GM15510 (cell line): Measurements from ENCODE around the gene LRCH4.
A peak's percentile ranks its signal among the peaks of the same experiment; 100 is the strongest.

Source experiments
- POLR2A ChIP-seq: IDR thresholded peaks from 3 replicates; pipeline ENCODE4 v1.6.1; 2011; ENCODE audit warnings: borderline replicate concordance; ENCODE audit not compliant: insufficient read length; ENCODE audit errors: extremely low read depth

Gene LRCH4

DNA sequence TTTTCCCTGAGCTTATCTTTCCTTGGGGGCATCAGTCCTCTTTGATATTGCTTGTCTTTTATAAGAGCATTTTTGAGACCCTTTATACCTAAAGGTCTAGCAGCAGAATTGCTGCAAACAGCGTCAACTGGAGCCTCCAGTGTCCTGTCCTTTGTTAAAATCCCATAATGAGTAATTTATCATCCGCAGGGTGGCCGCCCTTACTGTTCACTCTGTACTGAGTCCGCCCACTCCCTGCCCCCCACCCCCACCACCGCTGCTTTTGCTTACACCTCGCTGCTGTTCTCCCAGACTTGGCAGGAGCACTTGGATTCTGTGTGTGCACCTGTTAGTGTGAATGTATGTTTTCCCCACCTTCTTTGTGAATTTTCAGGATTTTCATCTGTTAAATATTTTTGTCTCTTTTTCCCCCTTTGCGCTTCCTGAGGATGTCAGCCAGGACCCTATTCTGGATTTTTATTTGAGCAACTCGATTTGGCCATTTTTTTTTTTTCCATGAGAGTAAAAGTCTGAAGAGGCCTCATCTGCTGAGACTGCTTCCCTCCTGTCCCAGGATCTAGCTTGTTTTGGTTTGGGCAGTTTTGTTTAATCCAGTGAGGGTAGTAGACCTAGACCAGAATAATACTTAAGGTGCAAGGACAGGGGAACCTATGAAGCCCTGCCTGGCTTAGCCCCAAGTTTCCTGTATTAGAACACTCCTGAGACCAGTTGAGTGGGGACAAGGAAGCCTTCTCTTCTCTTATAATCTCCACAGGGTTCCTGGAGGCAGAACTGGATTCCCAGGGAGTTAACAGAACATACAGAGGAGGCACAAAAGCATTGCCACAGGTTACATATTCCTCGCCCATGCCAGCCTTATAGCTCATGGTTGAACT, 38.8 kb downstream of the LRCH4 start:
- no peak for TF ChIP-seq POLR2A

DNA sequence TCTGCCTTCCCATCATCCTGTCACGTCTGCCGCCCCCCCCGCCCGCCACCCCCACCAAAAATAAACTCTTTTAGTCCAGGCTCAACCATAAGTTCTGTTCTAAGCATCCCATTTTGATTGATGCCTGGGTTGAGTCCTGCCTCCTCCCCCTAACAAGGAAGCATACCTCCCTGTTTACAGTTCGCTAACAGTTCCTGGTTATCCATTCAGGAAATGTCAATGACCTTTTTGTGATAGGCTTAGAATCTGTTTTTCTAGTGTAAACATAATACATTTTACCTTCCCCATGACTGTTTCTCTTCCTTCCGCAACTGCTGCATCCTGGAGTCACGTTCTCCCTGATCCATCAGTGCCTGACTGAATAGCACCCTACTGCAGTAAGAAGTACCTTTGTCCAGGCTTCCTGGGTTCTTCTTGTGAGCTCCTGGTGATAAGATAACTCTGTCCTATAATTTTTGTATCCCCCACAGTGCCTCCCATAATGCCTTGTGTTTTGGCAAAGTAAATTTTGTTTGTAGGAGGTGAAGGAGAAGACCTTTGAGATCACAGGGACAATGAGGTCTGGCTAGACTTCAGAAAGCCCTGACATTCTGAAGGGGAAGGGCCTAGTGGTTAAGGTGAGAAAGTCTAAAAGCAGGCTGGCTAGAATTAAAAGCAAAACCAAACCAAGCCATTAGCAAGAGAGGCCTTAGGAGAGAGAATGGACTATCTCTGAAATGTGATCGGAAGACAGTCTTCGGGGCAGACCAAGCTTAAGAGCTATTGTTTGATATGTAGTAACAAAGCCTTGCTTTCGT, 39.6 kb downstream of the LRCH4 start:
- no peak for TF ChIP-seq POLR2A

DNA sequence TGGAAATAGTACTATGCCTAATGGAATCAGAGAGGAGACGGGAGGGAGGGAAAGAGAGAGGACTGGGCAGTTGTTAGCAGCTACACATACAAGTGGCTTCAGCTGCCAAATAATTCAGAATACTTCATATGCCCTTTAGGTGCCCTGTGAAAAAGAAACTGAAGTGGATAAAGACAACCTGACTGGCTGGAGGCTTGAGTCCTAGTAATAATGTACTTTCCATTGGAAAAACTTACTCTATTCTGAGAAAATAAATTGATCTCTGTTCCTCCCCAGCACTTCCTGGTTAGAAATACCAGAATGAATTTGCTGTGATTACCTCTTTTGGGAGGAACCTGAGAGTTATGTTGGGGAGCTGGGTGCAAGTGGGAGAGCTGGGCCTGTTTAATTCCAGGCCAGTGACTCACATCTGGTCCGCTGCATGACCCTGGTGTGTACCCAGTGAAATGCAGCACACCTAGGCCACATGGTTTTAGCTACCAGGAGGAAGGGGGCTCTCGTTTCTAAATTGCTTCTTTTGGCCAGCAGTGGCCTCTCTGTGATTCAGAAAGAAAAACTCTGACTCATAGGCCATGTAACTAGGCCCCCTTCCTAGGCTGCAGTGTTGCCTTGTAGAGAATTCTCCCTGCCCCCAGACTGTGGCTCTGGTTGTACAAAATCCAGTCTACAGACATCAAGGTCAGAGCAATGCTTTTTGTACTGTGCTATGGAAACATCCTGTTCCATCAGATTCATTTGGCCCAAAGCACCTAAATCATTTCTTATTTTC, 40.4 kb downstream of the LRCH4 start:
- no peak for TF ChIP-seq POLR2A

DNA sequence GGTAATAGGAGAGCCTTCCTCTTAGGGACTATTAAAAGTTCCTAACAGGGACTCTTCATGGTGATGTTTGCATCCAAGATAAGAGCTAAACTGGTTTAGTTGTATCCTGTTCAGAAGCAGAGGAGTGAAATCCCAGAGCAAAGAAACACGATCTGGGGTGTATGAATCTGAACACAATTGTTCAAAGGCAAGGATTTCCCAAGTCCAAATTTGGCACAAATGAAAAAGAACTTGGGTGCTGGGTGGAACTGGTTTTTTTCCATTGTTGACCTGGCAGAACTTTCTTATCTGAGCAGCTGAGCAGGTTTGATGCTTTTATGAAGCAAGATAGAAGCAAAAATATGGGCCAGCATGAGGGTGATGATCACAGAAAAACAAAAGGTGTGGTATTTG, 41.0 kb downstream of the LRCH4 start:
- TF ChIP-seq POLR2A = no peak

DNA sequence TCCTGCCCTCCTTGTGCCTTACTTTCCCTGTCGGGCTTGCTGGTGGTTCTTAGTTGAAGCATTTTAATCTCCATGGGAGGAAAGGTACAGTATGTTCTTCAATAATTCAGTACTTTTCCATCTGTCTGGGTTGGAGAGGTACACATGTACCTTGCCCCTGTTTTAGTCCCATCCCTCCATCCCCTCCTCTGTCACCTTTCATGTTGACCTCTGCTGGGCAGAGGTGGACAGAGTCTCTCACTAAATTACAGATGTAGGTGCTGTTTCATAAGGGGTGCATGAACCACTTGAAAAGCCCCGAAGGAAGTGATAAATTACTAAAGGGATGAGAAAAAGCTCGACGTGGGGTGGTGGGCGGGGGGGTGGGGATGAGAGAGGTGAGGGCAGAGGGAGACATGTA, 41.5 kb downstream of the LRCH4 start:
- TF ChIP-seq POLR2A = no peak

DNA sequence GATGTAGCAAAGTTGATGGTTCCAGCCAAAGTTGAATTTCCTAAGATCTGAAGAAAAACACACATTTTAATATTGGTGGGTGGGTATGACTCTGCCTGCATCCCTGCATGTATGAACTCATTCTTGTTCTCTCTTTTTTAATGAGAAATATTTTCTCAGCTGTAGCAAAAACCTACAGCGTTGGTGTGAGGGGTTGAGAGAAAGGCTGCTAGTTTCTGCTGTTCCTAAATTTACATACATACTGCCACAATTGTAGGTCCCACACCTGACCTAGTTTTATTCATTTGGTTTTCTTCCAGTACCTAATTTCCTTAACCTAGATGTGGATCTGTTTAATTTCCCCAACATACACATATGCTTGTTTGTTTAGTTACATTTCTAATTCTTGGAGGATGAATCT, 42.3 kb downstream of the LRCH4 start:
- TF ChIP-seq POLR2A = no peak

DNA sequence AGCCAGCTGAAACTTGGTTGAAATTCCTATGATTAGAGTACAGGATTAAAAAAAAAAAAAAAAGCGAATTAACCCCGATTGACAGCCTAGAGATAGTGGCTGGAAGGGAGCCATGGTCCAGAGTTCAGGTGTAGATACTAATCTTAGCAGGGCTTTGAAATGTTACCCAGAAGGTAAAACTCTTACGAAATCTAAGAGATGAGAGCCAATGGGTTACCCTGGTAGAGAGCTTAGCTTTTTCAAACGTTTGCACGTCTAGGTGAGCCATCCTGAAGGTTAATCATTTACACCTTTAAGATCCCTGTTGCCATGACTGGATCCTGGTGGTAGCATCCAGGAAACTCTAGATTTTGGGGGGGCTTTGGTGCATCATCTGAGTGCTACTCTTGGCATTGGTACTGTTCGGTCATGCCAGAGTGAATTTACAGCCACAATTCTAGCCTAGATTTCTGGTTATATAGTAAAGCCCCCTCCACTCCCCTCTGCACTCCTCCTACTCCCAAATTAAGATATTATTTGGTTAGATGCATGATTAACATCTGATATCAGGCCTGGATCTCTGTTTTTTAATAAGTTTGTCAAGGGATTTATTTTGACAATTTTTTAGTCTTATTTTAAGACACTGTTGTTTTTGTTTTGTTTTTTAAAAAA, 45.7 kb downstream of the LRCH4 start:
- TF ChIP-seq POLR2A = no peak

DNA sequence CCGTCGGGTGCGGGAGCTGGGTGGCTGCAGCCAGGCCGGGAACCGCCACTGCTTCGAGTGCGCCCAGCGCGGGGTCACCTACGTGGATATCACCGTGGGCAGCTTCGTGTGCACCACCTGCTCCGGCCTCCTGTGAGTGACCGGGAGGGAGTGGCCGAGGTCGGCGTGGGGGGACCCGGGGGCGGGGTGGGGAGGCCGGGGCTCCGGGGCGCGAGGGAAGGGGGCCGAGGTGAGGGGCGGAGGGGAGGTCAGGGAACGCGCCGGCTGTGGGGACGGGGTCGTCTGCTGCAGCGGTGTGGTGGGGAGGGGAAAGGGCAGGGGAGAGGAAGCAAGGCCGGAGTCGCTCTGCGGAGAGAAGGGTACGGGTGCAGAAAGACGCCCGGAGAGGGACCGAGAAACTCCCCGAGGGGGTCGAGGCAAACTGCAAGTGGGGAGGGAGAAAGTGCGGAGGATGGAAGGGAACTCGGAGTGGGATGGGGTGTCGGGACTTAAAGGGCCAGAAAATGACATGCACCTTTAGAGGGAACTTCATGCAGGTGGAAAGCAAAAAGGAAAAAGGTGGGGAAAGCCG, 46.4 kb downstream of the LRCH4 start:
- TF ChIP-seq POLR2A = no peak

DNA sequence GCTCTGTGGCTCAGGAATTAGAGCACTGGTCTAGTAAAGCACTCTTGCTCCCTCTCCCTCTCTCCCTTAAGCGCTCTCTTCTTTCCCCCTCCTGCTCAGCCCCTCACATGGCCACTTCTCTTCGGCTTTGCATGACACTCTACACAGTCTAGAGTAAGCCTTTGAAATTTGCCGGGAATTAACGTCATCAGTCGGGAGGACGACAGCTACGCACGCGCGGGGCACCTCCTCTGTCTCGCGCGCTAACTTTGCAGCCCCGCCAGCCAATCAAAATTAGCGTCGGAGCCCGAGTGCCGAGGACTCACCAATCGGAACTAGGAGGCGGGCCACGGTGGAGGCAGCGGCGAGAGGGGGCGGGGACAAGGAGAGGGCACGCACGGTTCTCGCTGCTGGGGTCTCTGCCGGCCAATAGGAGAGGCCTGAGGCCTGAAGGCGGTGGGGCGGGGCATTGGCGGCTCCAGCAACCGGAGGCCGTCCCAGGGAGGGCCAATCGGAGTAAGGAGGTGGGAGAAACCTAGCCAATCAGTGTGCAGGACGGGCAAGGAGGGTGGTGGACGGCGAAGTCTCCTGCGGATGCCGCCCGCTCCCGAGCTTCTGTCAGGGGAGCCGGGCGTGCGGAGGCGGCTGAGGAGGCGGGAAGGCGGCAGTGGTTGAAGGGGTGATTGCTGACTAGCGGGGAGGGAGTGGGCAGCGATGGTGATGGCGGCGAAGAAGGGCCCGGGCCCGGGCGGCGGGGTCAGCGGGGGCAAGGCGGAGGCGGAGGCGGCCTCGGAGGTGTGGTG, 47.1 kb downstream of the LRCH4 start, which contains the start of gene AGFG2:
Gene AGFG2, plus strand, starts transcription at position 550 of the 782 bp plus-strand sequence. Its CDS starts 144 bp downstream, at position 694.
- TF ChIP-seq POLR2A = peak; percentile 80

DNA sequence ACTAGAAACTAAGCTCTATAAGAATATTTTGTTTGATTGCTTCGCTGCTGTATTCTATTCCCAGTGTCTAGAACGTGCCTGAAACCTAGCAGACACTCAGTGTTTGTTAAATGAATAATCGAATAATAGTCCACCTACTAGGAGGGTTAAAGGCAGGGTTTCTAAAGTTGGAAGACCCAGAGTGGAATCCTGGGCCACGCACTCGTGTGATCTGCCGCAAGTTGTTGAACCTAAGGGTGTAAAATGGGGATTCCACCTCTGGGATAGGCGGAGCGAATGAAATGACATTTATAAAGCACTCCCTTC, 47.6 kb downstream of the LRCH4 start:
- no peak for TF ChIP-seq POLR2A

DNA sequence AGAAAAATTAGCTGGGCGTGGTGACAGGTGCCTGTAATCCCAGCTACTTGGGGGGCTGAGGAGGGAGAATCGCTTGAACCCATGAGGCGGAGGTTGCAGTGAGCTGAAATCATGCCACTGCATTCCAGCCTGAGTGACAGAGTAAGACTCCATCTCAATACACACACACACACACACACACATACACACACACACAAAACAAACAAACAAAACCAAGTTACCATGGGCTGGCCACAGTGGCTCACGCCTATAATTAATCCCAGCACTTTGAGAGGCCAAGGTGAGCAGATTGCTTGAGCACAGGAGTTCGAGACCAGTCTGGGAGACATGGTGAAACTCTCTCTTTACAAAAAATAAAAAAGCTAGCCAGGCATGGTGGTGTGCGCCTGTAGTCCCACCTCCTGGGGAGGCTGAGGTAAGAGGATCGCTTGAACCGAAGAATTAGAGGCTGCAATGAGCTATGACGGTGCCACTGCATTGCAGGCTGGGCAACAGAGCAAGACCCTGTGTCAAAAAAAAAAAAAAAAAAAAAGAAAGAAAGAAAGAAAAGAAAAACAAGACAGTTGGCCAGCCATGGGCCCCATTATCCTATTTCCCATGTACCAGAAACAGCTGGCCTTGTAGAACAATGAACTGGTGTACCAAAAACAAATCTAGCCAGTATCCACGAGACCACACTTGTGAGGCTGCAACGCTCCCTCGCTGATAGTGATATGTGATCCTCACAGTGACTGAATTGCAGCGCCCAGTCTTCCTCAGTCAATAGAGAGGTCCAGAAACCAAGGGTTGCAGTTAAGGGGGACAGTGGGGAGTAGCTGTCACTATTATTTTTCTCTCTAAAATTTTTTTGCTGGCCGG, 53.5 kb downstream of the LRCH4 start:
- TF ChIP-seq POLR2A = no peak
